OCI-M2 (cell line): Measurements from ENCODE around the gene AIP.
"Not testable (repeated sequence)": the region's sequence is repeated elsewhere in the genome, so short reads cannot be mapped to it uniquely, and the experiment has no call there.

Source experiments
- DNase-seq: peaks from one replicate; lab custom pipeline; 2025; ENCODE audit not compliant: unreplicated experiment; lab: John Stamatoyannopoulos, UW

AIP gene

DNA sequence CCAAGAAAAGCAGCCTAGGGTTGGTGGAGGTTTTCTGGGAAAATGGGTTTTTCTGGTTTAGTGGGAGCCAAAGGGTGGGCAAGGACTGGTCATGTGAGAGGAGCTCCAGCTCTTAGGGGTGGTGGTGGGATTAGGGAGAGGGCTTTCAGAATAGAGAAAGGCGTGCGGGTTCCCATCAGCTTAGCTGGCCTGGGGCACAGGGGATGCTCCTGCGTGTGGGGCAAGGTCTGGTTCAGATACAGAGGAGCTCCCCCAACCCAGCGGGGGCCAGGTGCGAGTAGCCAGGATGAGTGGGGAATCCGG lies 14.4 kb upstream of the AIP start:
- DNase-seq, result no peak

- no peak for DNase-seq
These were observed 13.9 kb upstream of the AIP start, which contains the start of gene TMEM134 for GRCh38 chr11:67468759-67469507. Gene TMEM134, minus strand, starts transcription at chr11:67469251. Its CDS starts 59 bp downstream, at chr11:67469192.

DNA sequence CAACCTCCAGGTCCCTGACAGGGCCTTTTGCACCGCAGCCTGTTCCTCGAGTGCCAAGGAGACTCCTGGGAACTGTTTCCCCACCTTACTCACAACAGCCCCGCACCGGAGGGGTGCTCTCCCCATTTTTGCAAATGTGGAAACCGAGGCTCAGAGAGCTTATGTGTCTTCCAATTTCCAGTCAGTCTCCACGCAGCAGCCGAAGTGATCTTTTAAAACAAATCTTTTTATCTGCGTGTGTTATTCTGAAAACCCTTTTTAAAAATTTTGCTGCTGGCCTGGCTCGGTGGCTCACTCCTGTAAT lies 13.4 kb upstream of the AIP start:
- no peak for DNase-seq

DNA sequence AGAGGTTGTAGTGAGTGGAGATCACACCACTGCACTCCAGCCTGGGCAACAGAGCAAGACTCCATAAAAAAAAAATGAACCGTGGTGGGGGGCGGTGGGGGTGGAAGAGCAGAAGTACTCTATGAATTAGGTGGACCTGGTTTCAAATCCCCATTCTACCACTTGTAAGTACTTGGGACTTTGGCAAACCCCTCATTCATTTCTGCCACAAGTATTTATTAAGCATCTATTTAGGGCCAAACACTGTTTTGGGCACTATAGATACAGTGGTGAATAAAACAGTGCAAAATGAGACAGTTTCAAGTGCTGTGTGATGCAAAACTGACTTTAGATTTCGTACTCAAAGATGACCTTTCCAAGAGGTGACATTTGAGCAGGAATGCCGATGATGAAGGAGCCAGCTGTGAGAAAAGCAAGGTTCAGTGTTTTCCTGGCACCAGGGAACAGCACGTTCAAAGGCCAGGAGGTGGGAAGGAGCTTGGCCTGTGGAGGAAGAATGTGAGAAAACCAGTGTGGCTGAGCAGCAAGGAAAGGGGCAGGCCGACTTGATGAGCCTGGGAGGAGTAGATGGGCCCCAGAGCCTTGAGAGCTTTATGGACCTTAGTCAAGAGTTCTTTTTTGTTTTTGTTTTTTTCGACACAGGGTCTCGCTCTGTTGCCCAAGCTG lies 12.4 kb upstream of the AIP start:
- DNase-seq, result no peak

DNA sequence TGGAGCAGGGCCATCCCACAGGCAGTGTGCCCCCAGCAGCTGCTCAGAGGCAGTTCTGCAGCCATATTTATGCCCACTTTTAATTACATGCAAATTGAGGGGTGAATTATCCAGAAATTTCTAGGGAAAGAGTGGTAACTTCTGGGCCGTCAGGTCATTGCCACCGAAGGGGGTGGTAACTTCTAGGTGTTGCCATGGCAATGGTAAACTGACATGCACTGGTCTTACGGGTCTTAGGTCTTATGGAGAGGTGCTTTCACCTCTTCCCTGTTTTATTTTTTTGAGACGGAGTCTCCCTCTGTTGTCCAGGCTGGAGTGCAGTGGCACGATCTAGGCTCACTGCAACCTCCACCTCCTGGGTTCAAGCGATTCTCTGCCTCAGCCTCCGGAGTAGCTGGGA lies 9.9 kb upstream of the AIP start:
- DNase-seq, result no peak

GRCh38 chr11:67476692-67477091 lies 6.1 kb upstream of the AIP start:
- peak; percentile 9 for DNase-seq

GRCh38 chr11:67477344-67478050 lies 5.3 kb upstream of the AIP start:
- DNase-seq, result not testable (repeated sequence)

DNA sequence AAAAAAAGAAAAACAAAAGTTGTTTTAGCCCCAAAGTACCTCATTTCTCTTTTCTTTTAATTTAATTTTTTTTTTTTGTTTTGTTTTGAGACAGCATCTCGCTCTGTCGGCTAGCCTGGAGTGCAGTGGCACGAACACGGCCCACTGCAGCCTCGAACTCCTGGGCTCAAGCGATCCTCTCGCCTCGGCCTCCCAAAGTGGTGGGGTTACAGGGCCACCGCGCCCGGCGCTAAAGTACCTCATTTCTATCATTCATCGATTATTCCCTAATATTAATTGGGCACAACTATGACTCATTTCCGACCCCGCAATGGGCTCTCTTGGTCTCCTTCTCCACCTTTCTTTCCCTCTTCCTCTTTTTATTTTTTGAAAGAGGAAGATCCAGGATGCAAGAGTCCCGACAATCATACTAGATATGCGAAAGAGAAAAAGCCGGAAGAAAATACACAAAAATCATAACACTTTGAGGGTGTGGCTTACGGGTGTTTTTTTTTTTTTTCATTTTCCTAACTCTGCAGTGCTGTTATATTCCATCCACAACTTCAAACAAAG lies 475 bp upstream of the AIP start:
- DNase-seq, result no peak

- no peak for DNase-seq
These were observed 1.2 kb downstream of the AIP start for GRCh38 chr11:67483831-67484665.

DNA sequence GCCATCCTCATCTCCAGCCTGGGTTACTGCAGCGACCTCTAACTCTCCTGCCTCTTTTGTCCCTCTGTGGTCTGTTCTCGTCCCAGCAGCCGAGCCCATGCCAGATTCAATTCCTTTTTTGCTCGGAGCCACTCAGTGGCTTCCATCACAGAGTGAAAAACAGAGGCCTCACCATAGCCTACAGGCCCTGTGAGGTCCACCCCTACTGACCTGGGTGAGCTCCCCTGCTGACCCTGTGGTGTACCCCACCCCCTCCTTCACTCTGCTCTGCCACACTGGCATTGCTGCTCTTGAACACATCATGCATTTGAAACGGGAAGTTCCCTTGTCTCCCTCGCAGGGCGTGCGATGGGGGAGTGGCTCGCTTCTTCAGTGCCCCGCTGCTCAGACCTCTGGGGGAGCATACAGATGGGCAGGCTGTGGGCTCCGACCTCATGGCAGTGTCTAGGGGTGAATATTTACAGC lies 2.1 kb downstream of the AIP start:
- DNase-seq, result no peak

- not testable (repeated sequence) for DNase-seq
These were observed 3.1 kb downstream of the AIP start for GRCh38 chr11:67485873-67486361.

DNA sequence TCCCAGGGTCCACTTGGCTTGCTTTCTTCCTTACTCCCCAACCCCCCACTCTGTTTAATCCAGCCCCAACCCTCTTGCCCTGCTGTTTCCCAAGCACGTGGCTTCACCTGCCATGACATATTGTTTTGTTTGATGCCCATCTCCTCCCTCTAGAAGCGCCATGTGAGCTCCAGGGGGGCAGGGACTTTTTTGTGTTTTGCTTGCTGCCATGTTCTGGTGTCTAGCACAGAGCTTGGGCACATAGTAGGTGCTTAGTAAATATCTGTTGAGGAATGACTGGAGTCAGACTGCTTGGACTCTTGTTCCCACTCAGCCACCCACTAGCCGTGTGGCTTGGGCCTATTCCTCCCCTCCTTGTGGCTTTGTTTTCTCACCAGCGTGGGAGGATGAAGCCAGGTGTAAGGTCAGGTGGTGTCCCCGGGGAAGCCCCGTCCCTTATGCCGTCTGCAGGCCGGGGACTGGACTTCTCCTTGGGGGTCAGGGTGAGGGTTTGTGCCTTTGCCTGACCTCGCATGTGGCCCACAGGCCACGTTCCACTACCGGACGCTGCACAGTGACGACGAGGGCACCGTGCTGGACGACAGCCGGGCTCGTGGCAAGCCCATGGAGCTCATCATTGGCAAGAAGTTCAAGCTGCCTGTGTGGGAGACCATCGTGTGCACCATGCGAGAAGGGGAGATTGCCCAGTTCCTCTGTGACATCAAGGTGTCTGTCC lies 3.8 kb downstream of the AIP start:
- DNase-seq, result no peak

DNA sequence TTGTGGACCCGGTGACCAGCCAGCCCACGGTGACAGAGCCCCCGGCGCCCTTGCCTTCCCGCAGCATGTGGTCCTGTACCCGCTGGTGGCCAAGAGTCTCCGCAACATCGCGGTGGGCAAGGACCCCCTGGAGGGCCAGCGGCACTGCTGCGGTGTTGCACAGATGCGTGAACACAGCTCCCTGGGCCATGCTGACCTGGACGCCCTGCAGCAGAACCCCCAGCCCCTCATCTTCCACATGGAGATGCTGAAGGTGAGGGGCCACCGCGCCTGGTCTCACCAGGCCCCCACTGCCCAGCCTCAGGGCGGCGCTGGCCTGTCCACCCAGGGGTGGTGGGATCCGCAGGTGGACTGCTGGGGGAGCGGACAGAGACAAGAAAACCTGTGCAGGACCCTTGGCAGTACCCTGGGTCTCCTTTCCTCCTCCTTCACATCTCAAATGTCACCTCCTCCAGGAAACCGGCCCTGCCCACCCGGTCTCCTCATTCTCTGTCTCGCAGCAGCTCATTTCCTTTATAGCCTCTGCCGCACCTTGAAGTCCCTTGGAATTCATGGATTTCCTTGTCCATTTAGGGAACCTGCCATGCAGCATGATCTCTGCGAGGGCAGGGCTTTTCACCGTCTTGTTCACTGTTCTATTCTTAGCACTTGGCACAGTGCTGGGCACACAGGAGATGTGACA lies 6.5 kb downstream of the AIP start:
- no peak for DNase-seq

GRCh38 chr11:67489885-67490726 lies 7.3 kb downstream of the AIP start:
- no peak for DNase-seq

GRCh38 chr11:67490727-67491065 lies 7.9 kb downstream of the AIP start:
- DNase-seq, result no peak

DNA sequence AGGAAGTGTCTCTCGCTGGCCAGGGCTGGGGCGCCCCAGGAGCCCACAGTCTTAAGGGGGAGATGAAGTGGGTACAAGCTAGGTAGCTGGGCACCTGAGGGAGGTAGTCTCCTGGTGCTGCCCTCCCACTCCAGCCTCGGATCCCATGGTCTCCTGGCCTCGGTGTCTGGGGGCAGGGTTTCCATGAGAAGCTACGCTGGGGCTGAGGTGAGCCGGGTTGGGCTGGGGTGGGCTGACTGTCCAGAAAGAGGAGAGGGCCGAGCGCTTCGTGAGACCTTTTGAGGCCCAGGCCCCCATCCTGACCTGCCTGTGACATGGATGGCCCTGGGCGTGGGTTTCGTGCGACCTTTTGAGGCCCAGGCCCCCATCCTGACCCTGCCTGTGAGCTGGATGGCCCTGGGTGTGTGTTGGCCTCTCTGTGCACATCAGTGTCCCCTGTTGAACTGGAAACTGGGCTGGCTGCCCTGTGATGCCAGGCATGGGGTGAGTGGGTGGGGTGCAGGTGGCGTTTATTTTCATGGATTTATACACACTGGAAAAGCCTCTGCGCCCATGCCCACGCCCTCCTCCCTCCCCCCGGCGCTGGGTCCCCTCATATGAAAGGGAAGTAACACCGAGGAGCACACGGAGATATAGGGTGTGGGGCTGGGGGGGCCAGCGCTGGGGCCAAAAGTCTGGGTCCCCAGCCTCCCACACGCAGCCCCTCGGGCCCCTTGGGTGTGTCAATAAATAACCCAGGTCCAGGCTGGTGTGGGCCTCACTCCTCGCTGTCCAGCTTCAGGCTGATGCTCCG lies 8.6 kb downstream of the AIP start:
- no peak for DNase-seq

GRCh38 chr11:67492069-67492727 lies 9.4 kb downstream of the AIP start:
- DNase-seq, result no peak
